ENCODE results near the gene SERPINB10.

Gene SERPINB10

GRCh38 chr18:63878343-63878742, 29.4 kb upstream of the SERPINB10 start:
- Histone ChIP-seq H3K4me2 (ENCODE audit: low read length) (no peak overlapping the region), H3K9me3 (ENCODE audit: control insufficient read depth, insufficient read depth, low read length) (no peaks in the 10 kb centered on the region), H3K27ac (ENCODE audit: low read depth, low read length) (no peak overlapping the region), H3K79me2 (ENCODE audit: control insufficient read depth, low read length) (no peaks in the 10 kb centered on the region), H3K4me1 (ENCODE audit: control insufficient read depth, low read length) (no peaks in the 10 kb centered on the region), H3F3A (ENCODE audit: control insufficient read depth, insufficient read depth) (no peaks in the 10 kb centered on the region), H4K20me1 (ENCODE audit: control insufficient read depth, insufficient read depth, low read depth, low read length) (no peaks in the 10 kb centered on the region), H3K27me3 (ENCODE audit: control insufficient read depth, low read length) (peaks cover 7% of the 10 kb centered on the region; the same call in 1 of the 2 replicates), H3K4me3 (ENCODE audit: low read length) (no peak overlapping the region), H3K36me3 (ENCODE audit: control insufficient read depth, low read length) (no peaks in the 10 kb centered on the region), H3K9me2 (replicated peaks; ENCODE audit: control insufficient read depth, low read length) (no peaks in the 10 kb centered on the region)
- no peak for TF ChIP-seq EZH2phosphoT487 (IDR thresholded peaks at IDR 0.05; ENCODE audit: borderline replicate concordance, low read length)
- TF ChIP-seq, protein P1, sequence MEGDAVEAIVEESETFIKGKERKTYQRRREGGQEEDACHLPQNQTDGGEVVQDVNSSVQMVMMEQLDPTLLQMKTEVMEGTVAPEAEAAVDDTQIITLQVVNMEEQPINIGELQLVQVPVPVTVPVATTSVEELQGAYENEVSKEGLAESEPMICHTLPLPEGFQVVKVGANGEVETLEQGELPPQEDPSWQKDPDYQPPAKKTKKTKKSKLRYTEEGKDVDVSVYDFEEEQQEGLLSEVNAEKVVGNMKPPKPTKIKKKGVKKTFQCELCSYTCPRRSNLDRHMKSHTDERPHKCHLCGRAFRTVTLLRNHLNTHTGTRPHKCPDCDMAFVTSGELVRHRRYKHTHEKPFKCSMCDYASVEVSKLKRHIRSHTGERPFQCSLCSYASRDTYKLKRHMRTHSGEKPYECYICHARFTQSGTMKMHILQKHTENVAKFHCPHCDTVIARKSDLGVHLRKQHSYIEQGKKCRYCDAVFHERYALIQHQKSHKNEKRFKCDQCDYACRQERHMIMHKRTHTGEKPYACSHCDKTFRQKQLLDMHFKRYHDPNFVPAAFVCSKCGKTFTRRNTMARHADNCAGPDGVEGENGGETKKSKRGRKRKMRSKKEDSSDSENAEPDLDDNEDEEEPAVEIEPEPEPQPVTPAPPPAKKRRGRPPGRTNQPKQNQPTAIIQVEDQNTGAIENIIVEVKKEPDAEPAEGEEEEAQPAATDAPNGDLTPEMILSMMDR (IDR thresholded peaks at IDR 0.05; ENCODE audit: low read depth, low read length, poor library complexity, severe bottlenecking), result no peak

GRCh38 chr18:63878925-63879324, 28.8 kb upstream of the SERPINB10 start:
- H3K36me3 ChIP-seq (ENCODE audit: control insufficient read depth, low read length), result no peaks in the 10 kb centered on the region
- no peaks in the 10 kb centered on the region for H3K4me1 ChIP-seq (ENCODE audit: control insufficient read depth, low read length)

DNA sequence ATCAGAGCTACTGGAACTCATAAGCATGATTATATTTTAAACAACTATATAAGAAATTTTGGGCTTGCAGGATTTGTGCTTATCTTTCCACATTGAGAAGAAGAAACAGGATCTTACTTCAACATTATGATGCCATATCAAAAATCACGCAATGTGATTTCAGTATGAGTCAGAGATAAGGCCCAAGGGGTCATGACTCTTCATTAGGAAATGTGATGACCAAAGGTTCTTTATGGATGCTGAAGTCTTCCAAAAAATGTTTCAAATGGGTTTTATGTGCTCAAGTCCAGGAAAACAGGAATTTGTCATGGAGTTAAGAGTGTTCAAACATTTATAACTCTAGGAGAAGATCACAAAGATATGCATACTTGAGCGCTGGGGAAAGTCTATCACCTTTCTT, 28.0 kb upstream of the SERPINB10 start:
- no peak overlapping the region for H3K27ac ChIP-seq (ENCODE audit: low read depth, low read length)
- no peaks in the 10 kb centered on the region for H3K4me1 ChIP-seq (ENCODE audit: control insufficient read depth, low read length)
- H3F3A ChIP-seq (ENCODE audit: control insufficient read depth, insufficient read depth), result no peaks in the 10 kb centered on the region
- H4K20me1 ChIP-seq (ENCODE audit: control insufficient read depth, insufficient read depth, low read depth, low read length), result no peaks in the 10 kb centered on the region
- no peak overlapping the region for H3K4me2 ChIP-seq (ENCODE audit: low read length)
- TF ChIP-seq, protein P1 (IDR thresholded peaks at IDR 0.05; ENCODE audit: low read depth, low read length, poor library complexity, severe bottlenecking), result no peak
- TF ChIP-seq EZH2phosphoT487 (IDR thresholded peaks at IDR 0.05; ENCODE audit: borderline replicate concordance, low read length), result no peak
- H3K36me3 ChIP-seq (ENCODE audit: control insufficient read depth, low read length), result no peaks in the 10 kb centered on the region
- H3K27me3 ChIP-seq (ENCODE audit: control insufficient read depth, low read length), result peaks cover 10% of the 10 kb centered on the region
- no peaks in the 10 kb centered on the region for H3K9me3 ChIP-seq (ENCODE audit: control insufficient read depth, insufficient read depth, low read length)
- H3K9me2 ChIP-seq (replicated peaks; ENCODE audit: control insufficient read depth, low read length), result no peaks in the 10 kb centered on the region
- H3K4me3 ChIP-seq (ENCODE audit: low read length), result no peak overlapping the region
- no peaks in the 10 kb centered on the region for H3K79me2 ChIP-seq (ENCODE audit: control insufficient read depth, low read length)

More at GRCh38 chr18:63878925-63879324, 28.8 kb upstream of the SERPINB10 start:
- no peak overlapping the region for H3K4me3 ChIP-seq (ENCODE audit: low read length)
- H3K4me2 ChIP-seq (ENCODE audit: low read length), result no peak overlapping the region
- H3K9me2 ChIP-seq (replicated peaks; ENCODE audit: control insufficient read depth, low read length), result no peaks in the 10 kb centered on the region
- H3K27ac ChIP-seq (ENCODE audit: low read depth, low read length), result no peak overlapping the region
- H3F3A ChIP-seq (ENCODE audit: control insufficient read depth, insufficient read depth), result no peaks in the 10 kb centered on the region
- no peaks in the 10 kb centered on the region for H4K20me1 ChIP-seq (ENCODE audit: control insufficient read depth, insufficient read depth, low read depth, low read length)
- H3K27me3 ChIP-seq (ENCODE audit: control insufficient read depth, low read length), result peaks cover 9% of the 10 kb centered on the region; the same call in 1 of the 2 replicates
- TF ChIP-seq, protein P1 (IDR thresholded peaks at IDR 0.05; ENCODE audit: low read depth, low read length, poor library complexity, severe bottlenecking), result no peak
- TF ChIP-seq EZH2phosphoT487 (IDR thresholded peaks at IDR 0.05; ENCODE audit: borderline replicate concordance, low read length), result no peak
- H3K79me2 ChIP-seq (ENCODE audit: control insufficient read depth, low read length), result no peaks in the 10 kb centered on the region
- H3K9me3 ChIP-seq (ENCODE audit: control insufficient read depth, insufficient read depth, low read length), result no peaks in the 10 kb centered on the region
